ENCODE measurements around the gene TBC1D9B. TPM values are rescaled to one million over a fixed set of nuclear protein-coding genes. Genes with fewer than 3 reads are reported as not detected.

TBC1D9B gene
- total RNA-seq, 1 experiment from 2014 or later, result 127 TPM

GRCh38 chr5:179893076-179893957 is 14.4 kb downstream of the TBC1D9B start:
- no peak for TF ChIP-seq SIN3A (IDR thresholded peaks at IDR 0.05; ENCODE audit: low read depth)
- no peak for TF ChIP-seq CEBPB (IDR thresholded peaks at IDR 0.05; ENCODE audit: low read depth)
- TF ChIP-seq FOSL1 (IDR thresholded peaks at IDR 0.05; ENCODE audit: low read depth), result no peak
- no peak overlapping the region for H3K4me2 ChIP-seq (ENCODE audit: low read length)
- no peak overlapping the region for H3K27ac ChIP-seq (ENCODE audit: low read depth, low read length)
- H3K79me2 ChIP-seq (ENCODE audit: insufficient read depth, low read length), result no peaks in the 10 kb centered on the region
- ChIA-PET POLR2A (no interaction called here), RAD21 (ENCODE audit: low non-redundant PET in 1 of 2, low total read pairs in 2 of 2, uncharacterized antibody in 2 of 2, unreplicated experiment in 2 of 2) (no interaction called here), CTCF (no interaction called here)
- H3K27me3 ChIP-seq (ENCODE audit: insufficient read depth, low read length), result no peaks in the 10 kb centered on the region
- no peaks in the 10 kb centered on the region for H3K4me1 ChIP-seq (ENCODE audit: control insufficient read depth in 1 of 2, insufficient read depth in 2 of 2, low read length in 2 of 2)
- intact Hi-C loops (cut with micrococcal nuclease), result no loop called here
- peaks cover 41 to 47% of the 10 kb centered on the region in 2 experiments for H3K36me3 ChIP-seq (ENCODE audit: control insufficient read depth in 1 of 2, insufficient read depth in 2 of 2, low read length in 2 of 2)
- H3K4me3 ChIP-seq (replicated peaks in 1 of 2; ENCODE audit: low read depth in 1 of 2, low read length in 2 of 2), result no peak overlapping the region
- no TSS peak for BruUV-seq (replicated peaks)
- H2AFZ ChIP-seq (ENCODE audit: low read depth, low read length, poor library complexity, severe bottlenecking), result no peak overlapping the region
- H3K9me2 ChIP-seq (ENCODE audit: insufficient read depth), result no peaks in the 10 kb centered on the region
- H4K20me1 ChIP-seq (ENCODE audit: insufficient read depth), result no peaks in the 10 kb centered on the region
- ATAC-seq (no peak), DNase-seq (ENCODE audit: low read depth, low spot score) (no peak)
- no peak overlapping the region for H3K9ac ChIP-seq (ENCODE audit: low read length)
- H3K9me3 ChIP-seq (ENCODE audit: control insufficient read depth in 1 of 2, insufficient read depth in 1 of 2, low read depth in 1 of 2, low read length in 2 of 2), result no peaks in the 10 kb centered on the region

GRCh38 chr5:179892255-179892654 is 15.4 kb downstream of the TBC1D9B start:
- Histone ChIP-seq H4K20me1 (ENCODE audit: insufficient read depth) (no peaks in the 10 kb centered on the region), H3K27ac (ENCODE audit: low read depth, low read length) (no peak overlapping the region), H3K4me1 (ENCODE audit: control insufficient read depth in 1 of 2, insufficient read depth in 2 of 2, low read length in 2 of 2) (no peaks in the 10 kb centered on the region), H3K9me2 (ENCODE audit: insufficient read depth) (no peaks in the 10 kb centered on the region), H3K4me2 (ENCODE audit: low read length) (no peak overlapping the region), H3K36me3 (ENCODE audit: control insufficient read depth in 1 of 2, insufficient read depth in 2 of 2, low read length in 2 of 2) (peaks cover 38 to 58% of the 10 kb centered on the region in 2 experiments), H3K4me3 (replicated peaks in 1 of 2; ENCODE audit: low read depth in 1 of 2, low read length in 2 of 2) (no peak overlapping the region), H3K9ac (ENCODE audit: low read length) (no peak overlapping the region), H3K79me2 (ENCODE audit: insufficient read depth, low read length) (no peaks in the 10 kb centered on the region), H3K27me3 (ENCODE audit: insufficient read depth, low read length) (no peaks in the 10 kb centered on the region), H3K9me3 (ENCODE audit: control insufficient read depth in 1 of 2, insufficient read depth in 1 of 2, low read depth in 1 of 2, low read length in 2 of 2) (no peaks in the 10 kb centered on the region), H2AFZ (ENCODE audit: low read depth, low read length, poor library complexity, severe bottlenecking) (no peak overlapping the region)
- ChIA-PET CTCF (no interaction called here), POLR2A (no interaction called here), RAD21 (ENCODE audit: low non-redundant PET in 1 of 2, low total read pairs in 2 of 2, uncharacterized antibody in 2 of 2, unreplicated experiment in 2 of 2) (no interaction called here)
- intact Hi-C loops (cut with micrococcal nuclease), result no loop called here
- DNase-seq (ENCODE audit: low read depth, low spot score), result no peak
- BruUV-seq (replicated peaks), result no TSS peak
- peak; percentile 34; the same call in 1 of the 2 replicates for ATAC-seq
- no peak for TF ChIP-seq ZNF274 (IDR thresholded peaks at IDR 0.05; ENCODE audit: low read depth, low read length)
- TF ChIP-seq FOSL1 (IDR thresholded peaks at IDR 0.05; ENCODE audit: low read depth), result no peak
- no peak for TF ChIP-seq ATF3 (IDR thresholded peaks at IDR 0.05)
- no peak for TF ChIP-seq SRF (IDR thresholded peaks at IDR 0.05; ENCODE audit: low read depth)
- TF ChIP-seq SP1 (IDR thresholded peaks at IDR 0.05; ENCODE audit: low read depth), result no peak
- TF ChIP-seq EZH2 (IDR thresholded peaks at IDR 0.05), result no peak

Measured in HCT116 (cell line).